PC-9 (cell line): ENCODE measurements around the gene LMX1B. TPM values are rescaled to one million over a fixed set of nuclear protein-coding genes. Genes with fewer than 3 reads are reported as not detected.
A peak's percentile ranks its signal among the peaks of the same experiment; 100 is the strongest.

Experiments
- BruUV-seq: library from RNA; stranded (reverse); fragments of 400-500 nt; replicated peaks from 2 replicates; lab custom pipeline; 2021; lab: Mats Ljungman, UMichigan
- CTCF ChIA-PET: fragments of 300-600 bp; sonication (Branson Sonifier 250); formaldehyde crosslinking; loops from one replicate; lab custom pipeline; 2022; ENCODE audit warnings: antibody characterized with exemption; lab: Charles Lee
- POLR2A ChIA-PET: fragments of 300-600 bp; sonication (Branson Sonifier 250); formaldehyde crosslinking; loops from one replicate; lab custom pipeline; 2022; ENCODE audit warnings: antibody characterized with exemption; ENCODE audit not compliant: unreplicated experiment; lab: Charles Lee
- DNase-seq, 2 experiments: peaks; one replicate each; pipeline versions ENCODE4 v3.0.0 to v3.0.0-alpha.2; 2015 to 2022; ENCODE audit warnings: mixed read lengths in 1 of 2
- H2AFZ ChIP-seq: fragments of 200-600 bp; sonication (generic); 2 replicates; pipeline ENCODE4 v1.8.1; 2017; ENCODE audit warnings: antibody characterized with exemption
- H3F3A ChIP-seq: fragments of 200-600 bp; sonication (generic); 2 replicates; pipeline ENCODE4 v1.8.1; 2017; ENCODE audit warnings: antibody characterized with exemption, mild to moderate bottlenecking, low read depth; ENCODE audit not compliant: insufficient read depth
- H3K27ac ChIP-seq: fragments of 200-600 bp; sonication (generic); 2 replicates; pipeline ENCODE4 v1.6.1; 2016; ENCODE audit warnings: mixed run types
- H3K27me3 ChIP-seq: fragments of 200-600 bp; sonication (generic); 2 replicates; pipeline ENCODE4 v1.6.1; 2016; ENCODE audit warnings: low read depth, mixed run types; ENCODE audit not compliant: insufficient read depth
- H3K36me3 ChIP-seq: fragments of 200-600 bp; sonication (generic); 2 replicates; pipeline ENCODE4 v1.6.1; 2016; ENCODE audit warnings: low read depth, mixed run types
- H3K4me1 ChIP-seq: fragments of 200-600 bp; sonication (generic); replicated peaks from 2 replicates; pipeline ENCODE4 v1.6.1; 2016; ENCODE audit warnings: mixed run types; ENCODE audit not compliant: insufficient read depth
- H3K4me2 ChIP-seq: fragments of 200-600 bp; sonication (generic); 2 replicates; pipeline ENCODE4 v1.6.1; 2017; ENCODE audit warnings: mixed run types
- H3K4me3 ChIP-seq: fragments of 200-600 bp; sonication (generic); 2 replicates; pipeline ENCODE4 v1.6.1; 2016; ENCODE audit warnings: mixed run types
- H3K79me2 ChIP-seq: fragments of 200-600 bp; sonication (generic); 2 replicates; pipeline ENCODE4 v1.6.1; 2017; ENCODE audit warnings: low read depth, mixed run types
- H3K9me2 ChIP-seq: fragments of 200-600 bp; sonication (generic); 2 replicates; pipeline ENCODE4 v1.8.1; 2017; ENCODE audit warnings: mild to moderate bottlenecking; ENCODE audit not compliant: insufficient read depth
- H3K9me3 ChIP-seq: fragments of 200-600 bp; sonication (generic); 2 replicates; pipeline ENCODE4 v1.8.1; 2016; ENCODE audit warnings: low read depth; ENCODE audit not compliant: insufficient read depth
- H4K20me1 ChIP-seq: fragments of 200-600 bp; sonication (generic); 2 replicates; pipeline ENCODE4 v1.8.1; 2017; ENCODE audit not compliant: insufficient read depth
- EZH2 ChIP-seq: fragments of 200-600 bp; sonication (generic); IDR thresholded peaks from 2 replicates; pipeline ENCODE4 v1.8.0; 2017; ENCODE audit warnings: antibody characterized with exemption, low read depth
- intact Hi-C: fragments of 100-400 bp; cut with micrococcal nuclease; formaldehyde crosslinking; loops from one replicate; pipeline ENCODE4 v1.10.0; 2022; ENCODE audit not compliant: unreplicated experiment
- total RNA-seq: library from RNA; stranded (reverse); gene quantifications from 2 replicates; pipeline ENCODE4 v1.2.3, GENCODE V29; 2021
- TF ChIP-seq, protein P1 (sequence below): fragments of 200-600 bp; sonication (generic); conservative IDR thresholded peaks from 2 replicates; pipeline ENCODE4 v1.6.1; 2017; ENCODE audit warnings: mixed run types, antibody characterized with exemption, mild to moderate bottlenecking, moderate library complexity

LMX1B gene
- total RNA-seq, 1 experiment from 2014 or later, result not detected

DNA sequence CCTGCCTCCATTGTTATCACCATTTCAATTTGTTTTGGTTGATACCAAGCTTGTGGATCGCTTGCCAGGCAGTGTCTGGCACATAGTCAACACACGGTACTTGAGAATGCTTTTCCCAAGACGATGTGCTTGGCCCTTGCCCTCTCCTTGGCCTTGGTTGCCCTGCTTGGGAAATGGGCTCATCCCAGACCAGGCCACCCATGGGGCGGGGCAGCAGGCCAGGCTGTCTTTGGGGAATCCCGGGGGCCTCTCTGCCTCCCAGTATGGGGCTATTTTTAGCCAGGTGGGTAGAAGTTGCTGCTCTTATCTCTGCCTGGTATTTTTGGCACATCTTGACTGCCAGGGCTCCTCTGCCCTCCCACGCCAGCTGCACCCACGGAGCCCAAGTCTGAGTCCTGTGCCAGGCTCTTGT is 49.9 kb downstream of the LMX1B start:
- BruUV-seq, result no TSS peak
- TF ChIP-seq, protein P1, sequence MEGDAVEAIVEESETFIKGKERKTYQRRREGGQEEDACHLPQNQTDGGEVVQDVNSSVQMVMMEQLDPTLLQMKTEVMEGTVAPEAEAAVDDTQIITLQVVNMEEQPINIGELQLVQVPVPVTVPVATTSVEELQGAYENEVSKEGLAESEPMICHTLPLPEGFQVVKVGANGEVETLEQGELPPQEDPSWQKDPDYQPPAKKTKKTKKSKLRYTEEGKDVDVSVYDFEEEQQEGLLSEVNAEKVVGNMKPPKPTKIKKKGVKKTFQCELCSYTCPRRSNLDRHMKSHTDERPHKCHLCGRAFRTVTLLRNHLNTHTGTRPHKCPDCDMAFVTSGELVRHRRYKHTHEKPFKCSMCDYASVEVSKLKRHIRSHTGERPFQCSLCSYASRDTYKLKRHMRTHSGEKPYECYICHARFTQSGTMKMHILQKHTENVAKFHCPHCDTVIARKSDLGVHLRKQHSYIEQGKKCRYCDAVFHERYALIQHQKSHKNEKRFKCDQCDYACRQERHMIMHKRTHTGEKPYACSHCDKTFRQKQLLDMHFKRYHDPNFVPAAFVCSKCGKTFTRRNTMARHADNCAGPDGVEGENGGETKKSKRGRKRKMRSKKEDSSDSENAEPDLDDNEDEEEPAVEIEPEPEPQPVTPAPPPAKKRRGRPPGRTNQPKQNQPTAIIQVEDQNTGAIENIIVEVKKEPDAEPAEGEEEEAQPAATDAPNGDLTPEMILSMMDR, result no peak
- TF ChIP-seq EZH2, result no peak
- Histone ChIP-seq H3K4me3 (no peak overlapping the region), H3K4me1 (peaks cover 50% of the 10 kb centered on the region), H2AFZ (no peak overlapping the region), H3F3A (peaks cover 11% of the 10 kb centered on the region), H4K20me1 (no peaks in the 10 kb centered on the region), H3K36me3 (no peaks in the 10 kb centered on the region), H3K4me2 (no peak overlapping the region), H3K9me2 (no peaks in the 10 kb centered on the region), H3K9me3 (no peaks in the 10 kb centered on the region), H3K27ac (no peak overlapping the region), H3K27me3 (no peaks in the 10 kb centered on the region), H3K79me2 (no peaks in the 10 kb centered on the region)
- ChIA-PET CTCF (interaction anchor here (0.6 kb wide), 1 partner anchor 465 kb away, joined by 5 read pairs; no protein-coding TSS in a partner anchor), POLR2A (no interaction called here)
- DNase-seq, result no peak
- intact Hi-C loops, result no loop called here

DNA sequence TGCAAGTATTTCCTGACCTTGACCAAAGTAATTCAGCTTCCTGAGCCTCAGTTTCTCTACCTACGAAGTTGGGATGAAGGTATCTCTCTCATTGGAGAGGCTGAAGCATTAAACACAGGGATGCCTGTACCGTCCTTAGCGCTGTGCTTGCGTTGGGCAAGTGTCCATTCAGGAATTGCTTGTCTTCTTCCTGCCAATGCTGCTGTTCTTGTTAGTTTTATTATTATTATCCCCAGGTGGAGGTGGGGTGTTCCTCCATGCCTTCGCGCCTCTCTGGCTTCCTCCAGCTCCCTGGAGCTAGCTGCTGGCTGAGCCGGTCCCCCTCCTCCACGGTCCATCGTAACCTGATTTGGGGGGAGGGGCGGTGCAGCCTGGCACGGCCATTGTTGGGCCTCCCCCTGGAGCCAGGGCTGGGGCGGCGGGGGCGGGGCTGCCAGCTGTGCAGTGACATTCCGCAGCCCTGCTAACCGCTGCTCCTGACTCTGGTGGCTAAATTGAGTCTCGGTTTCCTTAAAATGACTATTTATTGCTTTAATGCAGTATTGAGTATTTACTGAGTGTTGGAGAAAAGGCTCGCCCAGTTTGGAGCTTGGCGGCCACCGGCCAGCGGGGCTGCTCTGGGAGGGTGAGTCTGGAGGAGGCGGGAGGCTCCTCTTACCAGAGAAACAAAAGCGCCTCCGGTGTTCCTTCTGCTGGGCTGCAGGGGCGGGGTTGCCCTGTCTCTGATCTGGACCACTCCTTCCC is 51.3 kb downstream of the LMX1B start:
- H3K79me2 ChIP-seq, result no peaks in the 10 kb centered on the region
- ChIA-PET CTCF (no interaction called here), POLR2A (no interaction called here)
- DNase-seq, result peak; percentile 19 to 43
- no peak overlapping the region for H2AFZ ChIP-seq
- H3F3A ChIP-seq, result peaks cover 11% of the 10 kb centered on the region
- H3K4me1 ChIP-seq, result peaks cover 50% of the 10 kb centered on the region
- H4K20me1 ChIP-seq, result no peaks in the 10 kb centered on the region
- H3K9me2 ChIP-seq, result no peaks in the 10 kb centered on the region
- TF ChIP-seq, protein P1, result no peak
- no peak for TF ChIP-seq EZH2
- intact Hi-C loops, result no loop called here
- H3K27me3 ChIP-seq, result no peaks in the 10 kb centered on the region
- no peak overlapping the region for H3K27ac ChIP-seq
- H3K9me3 ChIP-seq, result no peaks in the 10 kb centered on the region
- no peak overlapping the region; the same call in 1 of the 2 replicates for H3K4me3 ChIP-seq
- BruUV-seq, result no TSS peak
- peak overlapping the region; percentile 62 for H3K4me2 ChIP-seq
- no peaks in the 10 kb centered on the region for H3K36me3 ChIP-seq

DNA sequence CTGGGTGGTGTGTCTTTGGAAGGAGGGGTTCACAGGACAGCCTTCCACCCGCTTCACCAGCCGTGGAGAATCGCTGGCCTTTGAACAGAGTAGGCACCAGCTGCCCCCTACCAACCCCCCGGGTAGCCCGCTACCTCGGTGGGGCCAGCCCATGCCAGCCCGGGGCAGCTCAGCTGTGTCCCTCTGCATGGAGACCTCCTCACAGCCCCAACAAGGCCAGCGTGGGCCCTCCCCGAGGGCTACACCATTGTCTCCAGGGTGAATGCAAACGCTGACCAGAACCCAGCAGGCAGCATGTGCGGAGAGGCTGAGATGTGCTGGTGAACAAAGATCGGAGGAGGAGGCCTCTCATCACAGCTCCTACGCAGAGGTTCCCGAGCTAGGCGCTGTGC is 51.9 kb downstream of the LMX1B start:
- Histone ChIP-seq H3K4me3 (no peak overlapping the region), H3K9me3 (no peaks in the 10 kb centered on the region), H3K27me3 (no peaks in the 10 kb centered on the region), H3K4me2 (no peak overlapping the region), H3K79me2 (no peaks in the 10 kb centered on the region), H3K4me1 (peaks cover 46% of the 10 kb centered on the region), H4K20me1 (no peaks in the 10 kb centered on the region), H3K36me3 (no peaks in the 10 kb centered on the region), H2AFZ (no peak overlapping the region), H3F3A (peaks cover 11% of the 10 kb centered on the region), H3K27ac (no peak overlapping the region), H3K9me2 (no peaks in the 10 kb centered on the region)
- ChIA-PET POLR2A (no interaction called here), CTCF (no interaction called here)
- BruUV-seq, result no TSS peak
- peak in 1 of 2 experiments; percentile 6 for DNase-seq
- TF ChIP-seq EZH2, result no peak
- TF ChIP-seq, protein P1, result no peak
- intact Hi-C loops, result no loop called here
